Left renal pelvis (tissue), 4 donors: ENCODE data around the gene CXXC1. TPM values are rescaled to one million over a fixed set of nuclear protein-coding genes. Genes with fewer than 3 reads are reported as not detected.
"Not testable (repeated sequence)": the region's sequence is repeated elsewhere in the genome, so short reads cannot be mapped to it uniquely, and the experiment has no call there.

Experiments used
- DNase-seq, 4 donors: peaks; one replicate each; pipeline ENCODE4 v3.0.0-alpha.2; 2013; ENCODE audit warnings: low read depth in 4 of 4, low spot score in 3 of 4
- polyA plus RNA-seq, 4 donors: library from polyadenylated mRNA; unstranded; fragments of 120-200 nt; gene quantifications; one replicate each; pipeline ENCODE4 v1.2.1, GENCODE V29; 2013; ENCODE audit not compliant: insufficient read length in 4 of 4

CXXC1 gene
- polyA plus RNA-seq: 10 to 100 TPM; 43.3 to 98.6 (median 69.9) TPM

GRCh38 chr18:50287441-50288347 lies at the start of gene CXXC1:
CXXC1 (minus strand) TSS chr18:50287692; CDS start chr18:50287589, 103 bp downstream.
- peak; percentile 98 to 99 (median 99) for DNase-seq

GRCh38 chr18:50334546-50335152 lies 47.2 kb upstream of the CXXC1 start:
- DNase-seq: no peak

GRCh38 chr18:50331691-50332090 lies 44.2 kb upstream of the CXXC1 start:
- DNase-seq: no peak

- no peak for DNase-seq
These were observed 42.7 kb upstream of the CXXC1 start for GRCh38 chr18:50330176-50330575.

GRCh38 chr18:50327983-50328382 lies 40.5 kb upstream of the CXXC1 start:
- no peak for DNase-seq

- no peak for DNase-seq
These were observed 33.2 kb upstream of the CXXC1 start for GRCh38 chr18:50320719-50321118.

- DNase-seq: no peak
These were observed 27.8 kb upstream of the CXXC1 start for GRCh38 chr18:50315100-50315871.

- no peak for DNase-seq
These were observed 26.5 kb upstream of the CXXC1 start for GRCh38 chr18:50313873-50314460.

- DNase-seq: no peak
These were observed 25.6 kb upstream of the CXXC1 start for GRCh38 chr18:50313031-50313607.

GRCh38 chr18:50312296-50313030 lies 25.0 kb upstream of the CXXC1 start:
- no peak for DNase-seq

- no peak for DNase-seq
These were observed 24.2 kb upstream of the CXXC1 start for GRCh38 chr18:50311650-50312049.

- no peak for DNase-seq
These were observed 22.6 kb upstream of the CXXC1 start for GRCh38 chr18:50310080-50310479.

GRCh38 chr18:50308851-50309250 lies 21.4 kb upstream of the CXXC1 start:
- DNase-seq: not testable (repeated sequence)

GRCh38 chr18:50307738-50308470 lies 20.4 kb upstream of the CXXC1 start:
- peak; percentile 66 to 84 (median 70) for DNase-seq

GRCh38 chr18:50307400-50307737 lies 19.9 kb upstream of the CXXC1 start:
- no peak for DNase-seq

- DNase-seq: no peak
These were observed 19.5 kb upstream of the CXXC1 start for GRCh38 chr18:50306944-50307343.

- no peak for DNase-seq
These were observed 13.6 kb upstream of the CXXC1 start for GRCh38 chr18:50301074-50301473.

- DNase-seq: no peak
These were observed 12.3 kb upstream of the CXXC1 start for GRCh38 chr18:50299626-50300388.
